Fibroblast of peridontal ligament (primary cell): ENCODE data around the gene DLGAP1.

Source experiments
- DNase-seq: peaks from one replicate; pipeline ENCODE4 v3.0.0-alpha.2; 2010; ENCODE audit errors: extremely low read depth

The DLGAP1 gene

GRCh38 chr18:4172196-4173100 lies 282.7 kb downstream of the DLGAP1 start:
- DNase-seq = no peak

DNA sequence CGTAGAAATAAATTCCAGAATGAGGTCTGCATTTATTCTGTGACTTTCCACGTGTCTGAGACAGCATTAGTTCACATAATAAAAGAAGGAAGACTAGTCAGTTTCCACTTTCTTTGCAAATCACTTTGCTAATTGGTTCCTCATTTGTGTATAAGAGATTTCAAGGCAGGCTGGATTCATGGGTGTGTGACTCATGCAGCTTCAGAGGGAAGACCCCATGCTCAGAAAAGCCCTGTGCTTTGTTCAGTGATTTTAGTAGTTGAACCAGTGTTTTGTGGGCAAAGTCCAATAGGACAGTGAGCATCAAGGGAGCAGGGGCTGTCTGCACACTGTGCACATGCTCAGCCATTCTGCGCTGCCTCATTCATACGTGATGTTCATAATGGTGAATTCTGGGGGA lies 297.8 kb downstream of the DLGAP1 start:
- DNase-seq = no peak

- DNase-seq = no peak
Observed at GRCh38 chr18:4146797-4147196, 308.3 kb downstream of the DLGAP1 start.

DNA sequence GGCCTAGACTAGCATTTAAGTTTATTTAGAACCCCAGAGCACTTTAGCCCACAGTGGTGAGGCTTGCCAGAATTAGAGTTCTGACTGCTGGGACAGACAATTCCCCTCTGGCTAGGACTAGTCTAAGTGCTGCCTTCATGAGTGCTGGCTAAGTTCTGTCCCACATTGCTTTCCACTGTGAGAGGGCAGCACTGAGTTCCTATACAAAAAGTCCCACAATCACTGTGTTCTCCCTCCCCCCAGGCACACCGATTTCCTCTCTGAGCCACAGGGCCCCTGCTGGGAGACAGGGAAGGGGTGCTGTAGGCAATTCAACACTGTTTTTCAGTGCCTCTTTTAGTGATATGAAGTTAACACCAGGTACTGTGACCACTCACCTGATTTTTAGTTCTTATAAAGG lies 310.9 kb downstream of the DLGAP1 start:
- no peak for DNase-seq

DNA sequence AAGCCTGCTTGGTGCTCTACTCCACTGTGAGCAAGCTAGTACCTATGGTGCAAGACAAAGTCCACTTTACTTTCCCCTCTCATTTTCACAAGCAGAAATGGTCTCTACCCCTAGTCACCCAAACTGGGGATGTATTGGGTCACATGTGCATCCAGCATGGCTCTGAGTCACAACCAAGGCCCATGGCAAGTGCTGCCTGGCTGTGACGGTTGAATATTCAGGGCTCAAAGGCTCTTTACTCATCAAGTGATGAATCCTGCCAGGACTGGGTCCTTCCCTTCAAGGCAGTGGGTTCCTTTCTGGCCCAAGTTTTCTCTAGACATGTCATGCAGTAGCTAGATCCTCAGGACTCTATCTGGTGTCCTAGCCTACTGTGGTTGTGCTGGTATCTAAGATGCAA lies 311.5 kb downstream of the DLGAP1 start:
- no peak for DNase-seq

DNA sequence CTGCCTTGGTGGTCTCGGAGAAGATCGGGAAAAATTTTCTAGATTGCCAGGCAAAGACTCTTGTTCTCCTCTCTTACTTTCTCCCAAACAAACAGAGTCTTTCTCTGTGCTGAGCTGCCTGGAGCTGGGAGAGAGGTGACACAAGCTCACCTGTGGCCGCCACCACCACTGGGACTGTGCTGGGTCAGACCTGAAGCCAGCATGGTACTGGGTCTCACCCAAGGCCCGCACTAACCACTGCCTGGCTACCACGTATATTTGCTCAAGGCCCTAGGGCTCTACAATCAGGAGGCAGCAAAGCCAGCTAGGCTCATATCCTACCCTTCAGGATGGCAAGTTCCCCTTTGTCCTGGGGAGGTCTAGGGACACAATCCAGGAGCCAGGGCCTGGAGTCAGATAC lies 312.2 kb downstream of the DLGAP1 start:
- no peak for DNase-seq

DNA sequence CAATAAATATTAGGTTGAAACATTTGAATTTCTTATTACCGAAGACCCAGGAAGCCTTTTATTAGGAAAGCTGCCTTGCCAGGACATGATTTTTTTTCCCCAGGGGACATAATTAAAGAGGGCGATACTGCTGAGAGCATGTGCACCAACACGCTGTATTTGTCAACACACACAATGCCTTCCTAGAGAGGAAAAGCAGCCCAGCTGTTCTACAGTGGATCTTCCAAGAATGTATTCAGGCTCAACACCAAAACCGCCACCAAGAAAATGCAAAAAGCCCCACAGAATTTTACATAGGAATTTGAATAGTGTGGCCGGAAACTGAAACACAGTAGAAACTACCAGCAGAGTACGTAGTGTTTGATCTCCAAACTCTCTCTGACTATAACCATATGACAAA lies 320.4 kb downstream of the DLGAP1 start:
- DNase-seq = no peak

- DNase-seq = no peak
Observed at GRCh38 chr18:4130734-4131719, 324.1 kb downstream of the DLGAP1 start.

DNA sequence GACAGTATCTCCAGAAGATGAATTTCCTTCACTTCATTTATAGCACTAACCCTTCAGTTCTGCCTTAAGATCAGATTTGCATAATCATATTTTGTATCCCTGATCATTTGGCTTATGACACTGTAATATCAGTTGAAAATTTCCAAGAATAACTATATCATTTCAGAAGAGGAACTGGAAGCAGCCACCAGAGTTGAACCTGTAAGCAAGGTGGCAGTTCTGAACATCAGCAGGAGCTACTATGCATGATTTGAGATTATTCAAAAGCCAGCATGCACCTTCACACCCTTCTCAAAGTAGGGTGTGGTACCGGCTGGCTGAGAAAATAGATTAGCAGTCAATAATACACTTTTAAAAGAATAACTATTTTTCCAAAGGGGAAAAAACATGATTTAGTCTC lies 328.2 kb downstream of the DLGAP1 start:
- DNase-seq = no peak

DNA sequence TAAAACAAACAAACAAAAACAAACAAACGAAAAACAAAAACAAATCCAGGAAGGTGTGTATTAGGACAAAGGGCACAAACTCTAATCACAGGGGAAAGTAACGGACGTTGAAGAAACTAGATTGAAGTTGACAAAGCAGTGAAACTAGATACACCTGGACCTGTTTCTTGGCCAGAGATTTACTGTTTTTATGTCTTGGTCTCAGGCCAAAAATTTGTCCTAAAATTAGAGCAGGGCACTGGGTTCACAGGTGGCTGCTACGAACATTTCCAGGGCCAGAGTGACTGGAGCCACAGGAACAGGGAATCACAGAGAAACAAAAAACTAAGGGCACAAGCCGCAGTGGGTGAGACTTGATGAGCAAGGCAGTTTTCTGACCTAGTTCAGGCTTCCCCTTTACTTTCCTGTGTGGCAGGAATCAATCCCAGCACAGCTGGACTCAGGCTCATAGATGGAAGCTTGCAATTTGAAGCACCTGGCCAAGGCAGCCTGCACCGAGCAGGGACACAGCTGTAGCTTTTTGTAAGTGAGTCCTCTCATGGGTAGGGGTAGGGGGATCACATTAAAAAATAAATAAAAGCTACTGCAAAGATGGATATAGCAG lies 329.4 kb downstream of the DLGAP1 start:
- DNase-seq = no peak

DNA sequence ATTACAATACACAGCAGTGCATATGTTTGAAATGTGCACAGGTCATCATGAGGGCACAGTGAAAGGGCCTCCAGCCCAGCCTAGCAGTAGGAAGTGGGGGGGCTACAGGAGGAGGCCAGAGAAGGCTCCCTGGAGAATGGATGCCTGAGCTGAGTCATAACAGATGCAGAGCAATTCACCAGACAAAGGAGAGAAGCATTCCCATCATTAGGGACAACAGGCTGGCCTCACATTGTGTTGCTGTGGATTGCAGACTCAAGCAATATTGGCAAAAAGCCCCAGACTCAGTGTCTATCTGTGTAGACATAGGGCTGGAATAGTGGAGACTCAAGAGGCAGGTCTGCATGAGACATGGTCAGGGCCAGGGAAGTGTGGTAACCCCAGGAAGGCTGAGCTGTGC lies 329.9 kb downstream of the DLGAP1 start:
- DNase-seq = no peak

DNA sequence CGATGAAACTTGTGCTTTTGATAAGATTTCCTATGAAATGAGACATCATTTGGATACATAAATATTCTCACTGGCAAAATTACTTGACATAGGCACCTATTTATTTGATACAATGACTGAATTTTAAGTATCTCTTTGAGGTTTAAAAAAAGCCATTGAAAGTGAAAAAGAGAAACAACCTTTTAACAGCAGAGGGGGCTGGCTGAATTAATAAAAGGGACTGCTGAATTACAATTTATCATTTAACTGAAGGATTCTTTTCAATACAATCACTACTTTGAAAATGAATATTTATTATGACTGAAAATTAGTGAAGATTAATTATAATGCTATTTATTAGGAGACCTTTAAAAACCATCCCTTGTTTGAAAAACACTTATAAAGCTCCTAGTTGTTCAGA lies 335.3 kb downstream of the DLGAP1 start:
- DNase-seq = no peak

GRCh38 chr18:4119127-4119648 lies 335.9 kb downstream of the DLGAP1 start:
- DNase-seq = no peak

DNA sequence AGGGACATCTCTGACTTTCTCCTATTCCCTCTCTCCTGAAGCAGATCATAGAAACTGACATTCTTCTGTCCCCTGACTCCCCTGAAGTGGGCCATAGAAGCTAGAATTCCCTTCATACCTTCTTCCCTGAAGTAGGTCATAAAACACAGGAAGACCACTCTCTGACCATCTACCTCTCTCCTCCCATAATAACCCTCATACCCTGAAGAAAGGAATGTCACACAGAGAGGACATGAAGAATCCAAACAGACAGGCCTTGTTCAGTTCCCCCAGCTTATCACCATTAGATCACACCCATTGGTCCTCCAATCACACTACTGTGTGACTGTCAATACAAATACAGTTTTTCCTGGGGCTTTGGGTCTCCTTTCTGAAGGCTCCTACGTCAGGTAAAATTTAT lies 347.1 kb downstream of the DLGAP1 start:
- no peak for DNase-seq

DNA sequence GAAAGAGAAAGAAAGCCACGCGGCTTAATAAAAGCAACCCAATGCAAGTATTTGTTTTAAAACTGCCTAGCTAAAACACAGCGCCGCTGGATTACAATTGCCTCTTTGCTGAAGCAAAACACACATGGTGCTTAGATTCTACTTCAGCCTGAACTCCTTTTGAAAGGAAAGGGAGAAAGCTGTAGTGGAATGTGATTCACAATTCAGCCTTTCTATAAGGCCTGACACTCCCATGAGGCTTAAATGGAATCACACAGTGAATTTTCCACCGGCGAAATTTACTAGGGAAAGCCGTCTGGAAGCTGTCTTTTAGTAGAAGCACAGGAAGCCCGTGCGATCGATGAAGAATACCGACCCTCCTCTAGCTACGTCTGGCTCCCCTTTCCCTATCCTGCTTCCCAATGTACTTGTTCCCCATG lies 348.0 kb downstream of the DLGAP1 start:
- peak; percentile 10 for DNase-seq

GRCh38 chr18:4106407-4107033 lies 348.6 kb downstream of the DLGAP1 start:
- DNase-seq = peak; percentile 68

- DNase-seq = no peak
Observed at GRCh38 chr18:4102901-4103300, 352.2 kb downstream of the DLGAP1 start.

DNA sequence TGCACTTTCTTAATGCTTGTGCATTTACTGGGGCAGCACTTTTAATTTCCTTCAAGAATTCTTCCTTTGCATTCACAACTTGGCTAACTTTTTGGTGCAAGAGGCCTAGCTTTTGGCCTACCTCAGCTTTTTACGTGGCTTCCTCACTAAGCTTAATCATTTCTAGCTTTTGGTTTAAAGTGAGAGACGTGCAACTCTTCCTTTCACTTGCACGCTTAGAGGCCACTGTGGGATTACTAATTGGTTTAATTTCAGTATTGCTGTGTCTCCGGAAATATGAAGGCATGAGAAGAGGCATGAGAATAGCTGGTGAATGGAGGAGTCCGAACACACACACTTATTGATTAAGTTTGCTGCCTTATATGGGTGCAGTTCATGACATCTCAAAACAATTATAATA lies 354.1 kb downstream of the DLGAP1 start:
- DNase-seq = no peak

- DNase-seq = no peak
Observed at GRCh38 chr18:4096486-4096885, 358.6 kb downstream of the DLGAP1 start.

- DNase-seq = no peak
Observed at GRCh38 chr18:4093676-4094075, 361.4 kb downstream of the DLGAP1 start.

- no peak for DNase-seq
Observed at GRCh38 chr18:4084382-4084900, 370.7 kb downstream of the DLGAP1 start.
